SK-N-SH (cell line): ENCODE measurements around the gene RAB11FIP5. TPM values are rescaled to one million over a fixed set of nuclear protein-coding genes. Genes with fewer than 3 reads are reported as not detected.

Experiments used
- CTCF ChIA-PET: fragments of 300-600, 350-600 bp; formaldehyde crosslinking; extraction: SDS; loops from one replicate; lab custom pipeline; 2021; lab: Yijun Ruan, JAX
- POLR2A ChIA-PET: fragments of 350-600 bp; sonication (Branson Sonifier 250); formaldehyde crosslinking; extraction: SDS; loops from one replicate; lab custom pipeline; 2020; ENCODE audit warnings: antibody characterized with exemption, inconsistent platforms; lab: Yijun Ruan, JAX
- DNase-seq: peaks from one replicate; pipeline ENCODE4 v3.0.0; 2012
- H2AFZ ChIP-seq: fragments of 200-600 bp; sonication (generic); 2 replicates; pipeline ENCODE4 v1.8.1; 2016; ENCODE audit warnings: antibody characterized with exemption, mild to moderate bottlenecking, low read depth
- H3F3A ChIP-seq: fragments of 200-600 bp; sonication (generic); replicated peaks from 2 replicates; pipeline ENCODE3; 2016; ENCODE audit warnings: antibody characterized with exemption, mild to moderate bottlenecking; ENCODE audit not compliant: insufficient read depth
- H3K27ac ChIP-seq, 2 experiments: fragments of 200-500 bp in 1 of 2; fragments of 200-600 bp in 1 of 2; sonication (Bioruptor generic) in 1 of 2; sonication (generic), shearing (Covaris generic) in 1 of 2; 2 replicates each; pipeline versions ENCODE4 v1.5.1 to v1.6.1; 2014 to 2016; ENCODE audit warnings: low read depth in 2 of 2, inconsistent platforms in 1 of 2, low read length in 1 of 2, mild to moderate bottlenecking in 1 of 2, mixed read lengths in 1 of 2
- H3K27me3 ChIP-seq: fragments of 200-600 bp; sonication (generic), shearing (Covaris generic); 2 replicates; pipeline ENCODE4 v1.6.1; 2016; ENCODE audit warnings: mixed run types; ENCODE audit not compliant: insufficient read depth
- H3K36me3 ChIP-seq, 2 experiments: fragments of 200-500 bp in 1 of 2; fragments of 200-600 bp in 1 of 2; sonication (Bioruptor generic) in 1 of 2; sonication (generic) in 1 of 2; replicated peaks in 1 of 2; 2 replicates each; pipeline versions ENCODE3 to v1.5.1; 2014 to 2016; ENCODE audit warnings: low read length in 1 of 2, mild to moderate bottlenecking in 1 of 2; ENCODE audit not compliant: insufficient read depth in 2 of 2, control insufficient read depth in 1 of 2
- H3K4me1 ChIP-seq, 2 experiments: fragments of 200-500 bp in 1 of 2; fragments of 200-600 bp in 1 of 2; sonication (Bioruptor generic) in 1 of 2; sonication (generic), shearing (Covaris generic) in 1 of 2; 2 replicates each; pipeline versions ENCODE4 v1.5.1 to v1.6.1; 2014 to 2016; ENCODE audit warnings: low read depth in 1 of 2, low read length in 1 of 2, mixed run types in 1 of 2; ENCODE audit not compliant: insufficient read depth in 2 of 2, control insufficient read depth in 1 of 2
- H3K4me2 ChIP-seq: fragments of 200-600 bp; sonication (generic), shearing (Covaris generic); 2 replicates; pipeline ENCODE4 v1.6.1; 2017; ENCODE audit warnings: mixed run types
- H3K4me3 ChIP-seq, 2 experiments: fragments of 200-500 bp in 1 of 2; fragments of 200-600 bp in 1 of 2; sonication (Bioruptor generic) in 1 of 2; sonication (generic), shearing (Covaris generic) in 1 of 2; 2 replicates each; pipeline versions ENCODE4 v1.5.1 to v1.8.1; 2014 to 2016; ENCODE audit warnings: low read depth in 2 of 2, inconsistent platforms in 1 of 2, low read length in 1 of 2, mild to moderate bottlenecking in 1 of 2, mixed read lengths in 1 of 2, moderate library complexity in 1 of 2
- H3K79me2 ChIP-seq: fragments of 200-600 bp; sonication (generic); 2 replicates; pipeline ENCODE4 v1.8.1; 2017; ENCODE audit warnings: mild to moderate bottlenecking; ENCODE audit not compliant: insufficient read depth
- H3K9ac ChIP-seq: fragments of 200-600 bp; sonication (generic); 2 replicates; pipeline ENCODE4 v1.6.1; 2017; ENCODE audit warnings: mixed run types
- H3K9me2 ChIP-seq: fragments of 200-600 bp; sonication (generic); 2 replicates; pipeline ENCODE4 v1.6.1; 2017; ENCODE audit warnings: mixed run types
- H3K9me3 ChIP-seq: fragments of 200-600 bp; sonication (generic); 2 replicates; pipeline ENCODE4 v1.6.1; 2017; ENCODE audit warnings: mixed run types, mild to moderate bottlenecking, moderate library complexity
- H4K20me1 ChIP-seq: fragments of 200-600 bp; sonication (generic); 2 replicates; pipeline ENCODE4 v1.6.1; 2017; ENCODE audit warnings: mild to moderate bottlenecking, mixed run types; ENCODE audit not compliant: insufficient read depth
- CHD2 ChIP-seq: fragments of 150-350 bp; IDR thresholded peaks from 2 replicates; pipeline ENCODE4 v1.6.1; 2018; ENCODE audit warnings: low read length; ENCODE audit not compliant: partially characterized antibody
- ELF1 ChIP-seq: IDR thresholded peaks from 2 replicates; pipeline ENCODE4 v1.4.0; 2012
- GABPA ChIP-seq: IDR thresholded peaks from 2 replicates; pipeline ENCODE4 v1.4.0; 2012; ENCODE audit warnings: low read depth, mild to moderate bottlenecking
- JUND ChIP-seq: IDR thresholded peaks from 2 replicates; pipeline ENCODE4 v1.4.0; 2012
- NRF1 ChIP-seq: IDR thresholded peaks from 2 replicates; pipeline ENCODE4 v1.6.1; 2012; ENCODE audit warnings: low read depth, mild to moderate bottlenecking, low read length
- RFX5 ChIP-seq: IDR thresholded peaks from 2 replicates; pipeline ENCODE4 v1.6.1; 2012; ENCODE audit warnings: mild to moderate bottlenecking, improper control_type of control experiment, low read length
- SIN3A ChIP-seq: IDR thresholded peaks from 2 replicates; pipeline ENCODE4 v1.6.1; 2012; ENCODE audit warnings: low read depth, mild to moderate bottlenecking, low read length, moderate library complexity, borderline replicate concordance
- TCF12 ChIP-seq: IDR thresholded peaks from 2 replicates; pipeline ENCODE4 v1.4.0; 2012
- WGBS: methylation state at CpG from one replicate; pipeline ENCODE4 v1.1.6; 2017; ENCODE audit warnings: low lambda C conversion rate; 5-methylcytosine and 5-hydroxymethylcytosine counted together
- polyA plus RNA-seq, 3 experiments: library from polyadenylated mRNA; depleted of rRNA; stranded (reverse); fragments of >200 nt; gene quantifications; 2 replicates each; pipeline ENCODE4 v1.2.3, GENCODE V29; 2012
- TF ChIP-seq, protein P1 (sequence below): fragments of 200-600 bp; sonication (generic); IDR thresholded peaks from 2 replicates; pipeline ENCODE4 v1.6.1; 2017; ENCODE audit warnings: antibody characterized with exemption, mild to moderate bottlenecking, moderate library complexity
- TF ChIP-seq, protein P2 (sequence below): fragments of 150-350 bp; IDR thresholded peaks from 2 replicates; pipeline ENCODE4 v1.6.1; 2016; ENCODE audit warnings: mild to moderate bottlenecking, low read depth, low read length
- TF ChIP-seq, protein P3 (sequence below): fragments of 150-350 bp; IDR thresholded peaks from 2 replicates; pipeline ENCODE4 v1.6.1; 2017; ENCODE audit warnings: antibody characterized with exemption, low read length, low read depth, borderline replicate concordance

Gene RAB11FIP5
- polyA plus RNA-seq, 1 of the 3 experiments (the other 2 are of a cell fraction) = 17.1 TPM

DNA sequence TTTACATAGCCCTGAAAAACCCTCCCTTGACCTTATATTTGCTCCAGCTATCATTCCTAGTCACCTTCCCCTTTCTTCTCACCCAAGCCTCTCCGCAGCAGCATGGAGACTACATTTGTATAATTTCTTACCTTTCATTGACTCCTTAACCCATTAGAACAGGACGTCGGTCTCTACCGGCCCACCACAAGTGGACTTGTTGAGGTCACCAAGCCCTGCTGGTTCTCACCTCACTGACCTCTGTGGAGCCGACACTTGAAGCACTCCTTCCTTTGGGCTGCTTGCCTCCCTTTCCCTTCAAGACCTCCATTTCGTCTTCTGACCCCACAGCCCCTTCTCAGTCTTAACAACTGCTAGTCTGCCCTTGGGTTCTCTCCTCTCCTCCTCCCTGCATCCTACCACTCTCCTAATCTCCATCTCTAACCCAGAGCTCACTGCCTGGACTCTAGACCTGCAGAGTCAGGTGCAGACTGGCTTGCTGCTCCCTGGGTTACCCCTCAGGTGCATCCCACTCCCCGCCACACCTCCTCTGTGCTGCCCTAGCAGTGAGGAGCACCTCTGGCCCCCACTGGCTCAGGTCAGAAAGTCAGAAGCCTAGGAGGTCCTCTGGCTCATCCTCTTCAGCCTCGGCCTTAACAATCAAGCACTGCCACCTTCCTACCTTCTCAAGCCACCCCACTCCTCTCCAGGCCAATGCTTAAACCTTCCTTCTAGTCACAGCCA is 35.9 kb downstream of the RAB11FIP5 start:
- WGBS = 93% methylated on average over 8 of the region's 8 CpGs
- H3K4me1 ChIP-seq = peaks cover 0 to 5% of the 10 kb centered on the region in 2 experiments; a peak in 2 of 4 replicates
- ChIA-PET CTCF (interaction anchor here (0.6 to 21.6 kb wide), 5 partner anchors 8 to 135 kb away, joined by 3 to 267 read pairs (median 6); no protein-coding TSS in a partner anchor), POLR2A (interaction anchor here (0.6 kb wide), 1 partner anchor 56 kb away, joined by 3 read pairs; no protein-coding TSS in a partner anchor)
- peaks cover 6% of the 10 kb centered on the region; the same call in 1 of the 2 replicates for H3K79me2 ChIP-seq
- peaks cover 3 to 18% of the 10 kb centered on the region in 2 experiments for H3K36me3 ChIP-seq
- H3K27me3 ChIP-seq = no peaks in the 10 kb centered on the region
- H2AFZ ChIP-seq = no peak overlapping the region
- H3F3A ChIP-seq = no peaks in the 10 kb centered on the region
- H3K27ac ChIP-seq = no peak overlapping the region
- no peak for TF ChIP-seq SIN3A
- TF ChIP-seq ELF1 = no peak
- TF ChIP-seq, protein P1, sequence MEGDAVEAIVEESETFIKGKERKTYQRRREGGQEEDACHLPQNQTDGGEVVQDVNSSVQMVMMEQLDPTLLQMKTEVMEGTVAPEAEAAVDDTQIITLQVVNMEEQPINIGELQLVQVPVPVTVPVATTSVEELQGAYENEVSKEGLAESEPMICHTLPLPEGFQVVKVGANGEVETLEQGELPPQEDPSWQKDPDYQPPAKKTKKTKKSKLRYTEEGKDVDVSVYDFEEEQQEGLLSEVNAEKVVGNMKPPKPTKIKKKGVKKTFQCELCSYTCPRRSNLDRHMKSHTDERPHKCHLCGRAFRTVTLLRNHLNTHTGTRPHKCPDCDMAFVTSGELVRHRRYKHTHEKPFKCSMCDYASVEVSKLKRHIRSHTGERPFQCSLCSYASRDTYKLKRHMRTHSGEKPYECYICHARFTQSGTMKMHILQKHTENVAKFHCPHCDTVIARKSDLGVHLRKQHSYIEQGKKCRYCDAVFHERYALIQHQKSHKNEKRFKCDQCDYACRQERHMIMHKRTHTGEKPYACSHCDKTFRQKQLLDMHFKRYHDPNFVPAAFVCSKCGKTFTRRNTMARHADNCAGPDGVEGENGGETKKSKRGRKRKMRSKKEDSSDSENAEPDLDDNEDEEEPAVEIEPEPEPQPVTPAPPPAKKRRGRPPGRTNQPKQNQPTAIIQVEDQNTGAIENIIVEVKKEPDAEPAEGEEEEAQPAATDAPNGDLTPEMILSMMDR = no peak
- TF ChIP-seq CHD2 = no peak
- no peak for TF ChIP-seq GABPA
- no peak for TF ChIP-seq RFX5
- TF ChIP-seq, protein P2, sequence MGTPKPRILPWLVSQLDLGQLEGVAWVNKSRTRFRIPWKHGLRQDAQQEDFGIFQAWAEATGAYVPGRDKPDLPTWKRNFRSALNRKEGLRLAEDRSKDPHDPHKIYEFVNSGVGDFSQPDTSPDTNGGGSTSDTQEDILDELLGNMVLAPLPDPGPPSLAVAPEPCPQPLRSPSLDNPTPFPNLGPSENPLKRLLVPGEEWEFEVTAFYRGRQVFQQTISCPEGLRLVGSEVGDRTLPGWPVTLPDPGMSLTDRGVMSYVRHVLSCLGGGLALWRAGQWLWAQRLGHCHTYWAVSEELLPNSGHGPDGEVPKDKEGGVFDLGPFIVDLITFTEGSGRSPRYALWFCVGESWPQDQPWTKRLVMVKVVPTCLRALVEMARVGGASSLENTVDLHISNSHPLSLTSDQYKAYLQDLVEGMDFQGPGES = no peak
- no peak for TF ChIP-seq TCF12
- TF ChIP-seq JUND = no peak
- no peak for TF ChIP-seq NRF1
- TF ChIP-seq, protein P3, sequence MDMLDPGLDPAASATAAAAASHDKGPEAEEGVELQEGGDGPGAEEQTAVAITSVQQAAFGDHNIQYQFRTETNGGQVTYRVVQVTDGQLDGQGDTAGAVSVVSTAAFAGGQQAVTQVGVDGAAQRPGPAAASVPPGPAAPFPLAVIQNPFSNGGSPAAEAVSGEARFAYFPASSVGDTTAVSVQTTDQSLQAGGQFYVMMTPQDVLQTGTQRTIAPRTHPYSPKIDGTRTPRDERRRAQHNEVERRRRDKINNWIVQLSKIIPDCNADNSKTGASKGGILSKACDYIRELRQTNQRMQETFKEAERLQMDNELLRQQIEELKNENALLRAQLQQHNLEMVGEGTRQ = no peak
- H4K20me1 ChIP-seq = peaks cover 22% of the 10 kb centered on the region; the same call in 1 of the 2 replicates
- no peaks in the 10 kb centered on the region for H3K9me2 ChIP-seq
- H3K4me3 ChIP-seq = no peak overlapping the region
- no peak overlapping the region for H3K4me2 ChIP-seq
- DNase-seq = no peak
- H3K9me3 ChIP-seq = no peaks in the 10 kb centered on the region
- H3K9ac ChIP-seq = no peak overlapping the region
